Left lung (tissue), 10 donors: Measurements from ENCODE around the gene PSMD1. TPM values are rescaled to one million over a fixed set of nuclear protein-coding genes. Genes with fewer than 3 reads are reported as not detected.
"Not testable (repeated sequence)": the region's sequence is repeated elsewhere in the genome, so short reads cannot be mapped to it uniquely, and the experiment has no call there.

Experiments
- ATAC-seq: fragments of 200-7000 bp; cut with Tn5 transposase; one replicate; pipeline ENCODE4 v1.9.1; 2020; ENCODE audit warnings: moderate library complexity
- DNase-seq, 4 donors: peaks; one replicate each; pipeline ENCODE4 v3.0.0-alpha.2; 2013 to 2020
- H3K27ac ChIP-seq, 2 donors: fragments of 200-600 bp; sonication (generic) in 1 of 2; one replicate each; pipeline versions ENCODE4 v1.5.0 to v1.8.0; 2020 to 2021
- H3K27me3 ChIP-seq, 2 donors: fragments of 200-600 bp; sonication (generic) in 1 of 2; one replicate each; pipeline versions ENCODE4 v1.5.0 to v1.8.0; 2020 to 2021
- H3K36me3 ChIP-seq, 2 donors: fragments of 200-600 bp; sonication (generic) in 1 of 2; one replicate each; pipeline versions ENCODE4 v1.5.0 to v1.8.0; 2020 to 2021
- H3K4me1 ChIP-seq, 2 donors: fragments of 200-600 bp; one replicate each; pipeline ENCODE4 v1.8.0; 2021
- H3K4me3 ChIP-seq, 2 donors: fragments of 200-600 bp; sonication (generic) in 1 of 2; one replicate each; pipeline versions ENCODE4 v1.5.0 to v1.8.0; 2020 to 2021; ENCODE audit warnings: mild to moderate bottlenecking in 1 of 2
- H3K9me3 ChIP-seq, 2 donors: fragments of 200-600 bp; sonication (generic) in 1 of 2; one replicate each; pipeline versions ENCODE4 v1.5.0 to v1.8.0; 2020 to 2021
- CTCF ChIP-seq, 2 donors: fragments of 200-600 bp; sonication (generic) in 1 of 2; IDR thresholded peaks; one replicate each; pipeline versions ENCODE4 v1.5.0 to v1.8.0; 2021; ENCODE audit warnings: antibody characterized with exemption in 2 of 2
- intact Hi-C, 2 donors: fragments of 100-400 bp; cut with DNase I; formaldehyde crosslinking; loops; one replicate each; pipeline versions ENCODE4 v1.11.2 to v1.14.2; 2022
- polyA plus RNA-seq, 6 donors: library from polyadenylated mRNA; unstranded; fragments of 120-200 nt; gene quantifications; one replicate each; pipeline ENCODE4 v1.2.1, GENCODE V29; 2013; ENCODE audit not compliant: insufficient read length in 6 of 6
- total RNA-seq, 2 donors: library from RNA; stranded (reverse); fragmentation: NEBNext Ultra II Directional; extraction: Animal tissue kit (Norgen Biotek cat#: 25700); gene quantifications; one replicate each; pipeline ENCODE4 v1.2.1, GENCODE V29; 2021
- donor health status: DM: no; HTN: yes; CAD: no.
- donor health status: DM: no; HTN: no; CAD: no.

PSMD1 gene
- total and polyA plus RNA-seq, 8 donors, result 62.9 to 118 (median 75.9) TPM

DNA sequence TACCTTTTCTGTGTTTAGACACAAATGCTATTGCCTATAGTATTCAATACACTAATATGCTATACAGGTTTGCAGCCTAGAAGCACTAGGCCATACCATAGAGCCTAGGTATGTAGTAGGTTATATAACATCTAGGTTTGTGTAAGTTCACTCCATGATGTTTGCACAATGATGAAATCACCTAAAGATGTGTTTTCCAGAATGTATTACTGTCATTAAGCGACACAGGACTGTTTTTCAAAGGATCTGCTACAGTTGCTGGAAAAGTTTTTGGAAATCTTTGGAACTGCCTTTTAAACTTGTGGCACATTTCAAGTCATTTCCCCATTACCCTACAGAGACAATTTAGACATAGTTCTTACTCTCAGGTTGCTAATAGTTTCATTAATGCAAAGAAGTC is 9.3 kb downstream of the PSMD1 start:
- peaks cover 0 to 95% of the 10 kb centered on the region in 2 donors for H3K36me3 ChIP-seq
- no peaks in the 10 kb centered on the region for H3K27me3 ChIP-seq
- H3K27ac ChIP-seq, result no peak overlapping the region
- peaks cover 0 to 5% of the 10 kb centered on the region in 2 donors for H3K4me1 ChIP-seq
- DNase-seq, result no peak
- no peaks in the 10 kb centered on the region for H3K9me3 ChIP-seq
- H3K4me3 ChIP-seq, result no peak overlapping the region
- no peak for ATAC-seq
- intact Hi-C loops, result no loop called here
- TF ChIP-seq CTCF (IDR thresholded peaks at IDR 0.05), result no peak

- ATAC-seq, H3K27ac ChIP-seq, H3K9me3 ChIP-seq, H3K4me3 ChIP-seq, H3K4me1 ChIP-seq, H3K27me3 ChIP-seq, intact Hi-C loops, DNase-seq: not testable (repeated sequence)
- peaks cover 0 to 96% of the 10 kb centered on the region in 2 donors for H3K36me3 ChIP-seq
Observed at GRCh38 chr2:231067531-231067930, 10.9 kb downstream of the PSMD1 start.

GRCh38 chr2:231068525-231069222 is 12.0 kb downstream of the PSMD1 start:
- TF ChIP-seq CTCF (IDR thresholded peaks at IDR 0.05), result no peak
- H3K4me3 ChIP-seq, result no peak overlapping the region
- no peaks in the 10 kb centered on the region for H3K27me3 ChIP-seq
- intact Hi-C loops, result no loop called here
- ATAC-seq, result peak; percentile 17
- peaks cover 0 to 95% of the 10 kb centered on the region in 2 donors for H3K36me3 ChIP-seq
- peaks cover 0 to 5% of the 10 kb centered on the region in 2 donors for H3K4me1 ChIP-seq
- no peak overlapping the region for H3K27ac ChIP-seq
- no peaks in the 10 kb centered on the region for H3K9me3 ChIP-seq
- DNase-seq, result no peak

- H3K27ac ChIP-seq, result no peak overlapping the region
- H3K4me3 ChIP-seq, result no peak overlapping the region
- no peaks in the 10 kb centered on the region for H3K27me3 ChIP-seq
- H3K4me1 ChIP-seq, result peaks cover 0 to 5% of the 10 kb centered on the region in 2 donors
- ATAC-seq (no peak), DNase-seq (no peak)
- no peaks in the 10 kb centered on the region for H3K9me3 ChIP-seq
- TF ChIP-seq CTCF (IDR thresholded peaks at IDR 0.05), result no peak
- intact Hi-C loops, result no loop called here
- H3K36me3 ChIP-seq, result peaks cover 0 to 95% of the 10 kb centered on the region in 2 donors
Observed at GRCh38 chr2:231069379-231070054, 12.8 kb downstream of the PSMD1 start.

DNA sequence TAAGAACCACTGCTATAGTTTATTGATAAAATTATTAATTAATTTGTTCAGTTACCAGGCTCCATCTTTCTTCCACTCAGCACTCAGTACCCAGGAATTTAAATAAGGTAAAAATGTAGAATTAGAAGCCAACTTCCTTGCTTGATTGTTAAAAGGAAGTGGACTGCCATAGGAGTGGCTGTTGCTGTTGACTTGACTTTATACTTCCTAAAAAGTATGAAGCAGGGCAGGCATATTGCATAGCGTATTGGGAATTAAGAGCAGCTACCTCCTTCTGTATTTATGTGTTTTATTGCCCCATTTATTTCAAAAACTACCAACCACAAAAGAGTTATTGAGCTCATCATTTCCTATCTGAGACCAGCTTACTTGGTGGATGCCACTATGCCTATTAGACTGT is 27.9 kb downstream of the PSMD1 start:
- ATAC-seq, result no peak
- Histone ChIP-seq H3K4me3 (no peak overlapping the region), H3K4me1 (no peaks in the 10 kb centered on the region), H3K27ac (no peak overlapping the region), H3K36me3 (peaks cover 0 to 100% of the 10 kb centered on the region in 2 donors), H3K27me3 (no peaks in the 10 kb centered on the region), H3K9me3 (no peaks in the 10 kb centered on the region)
- TF ChIP-seq CTCF (IDR thresholded peaks at IDR 0.05), result no peak
- DNase-seq, result no peak
- intact Hi-C loops, result no loop called here
